ENCODE data around the gene MED25.

MED25 gene

DNA sequence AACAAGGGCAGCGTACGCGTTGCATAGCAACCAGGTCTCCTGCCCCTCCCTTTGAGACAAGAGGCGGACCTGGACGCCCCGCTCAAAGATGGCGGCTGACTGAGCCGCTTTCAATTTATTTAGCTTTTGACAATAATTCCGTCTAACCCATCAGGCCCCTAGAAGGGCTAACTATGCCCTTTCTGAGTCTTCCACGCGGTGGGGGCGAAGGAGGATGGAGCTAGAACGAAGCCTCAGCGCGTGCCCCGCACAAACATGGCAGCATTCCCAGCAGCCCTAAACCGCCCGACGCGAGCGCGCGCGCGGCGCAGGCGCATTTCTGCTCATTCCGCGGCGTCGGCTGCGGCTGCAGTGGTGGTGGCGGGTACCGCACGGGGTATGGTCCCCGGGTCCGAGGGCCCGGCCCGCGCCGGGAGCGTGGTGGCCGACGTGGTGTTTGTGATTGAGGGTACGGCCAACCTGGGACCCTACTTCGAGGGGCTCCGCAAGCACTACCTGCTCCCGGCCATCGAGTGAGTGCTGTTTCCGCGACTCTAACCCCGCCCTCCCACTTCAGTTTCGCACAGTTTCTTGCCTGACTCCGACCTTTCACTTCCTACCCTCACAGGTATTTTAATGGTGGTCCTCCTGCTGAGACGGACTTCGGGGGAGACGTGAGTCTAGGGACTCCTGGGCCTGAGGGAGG, at the start of gene MED25:
TSS of gene MED25 (plus strand) at position 326 of the 685 bp plus-strand sequence. CDS start at position 379, 53 bp downstream.
- DNase-seq (ENCODE audit: low spot score): peak; percentile 82

DNA sequence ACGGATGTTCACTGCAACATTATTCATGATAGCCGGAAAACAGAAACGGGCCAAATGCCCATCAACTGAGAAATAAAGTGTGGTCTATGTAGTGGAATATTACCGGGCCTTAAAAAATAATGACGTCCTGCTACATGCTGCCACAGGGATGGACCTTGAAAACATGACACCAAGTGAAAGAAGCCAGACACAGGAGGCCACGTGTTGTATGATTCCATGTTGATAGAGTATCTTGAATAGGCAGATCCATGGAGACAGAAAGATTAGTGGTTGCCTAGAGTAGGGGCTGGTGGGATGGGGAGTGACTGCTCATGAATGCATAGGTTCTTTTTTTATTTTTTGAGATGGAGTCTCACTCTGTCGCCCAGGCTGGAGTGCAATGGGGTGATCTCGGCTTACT, 47.6 kb upstream of the MED25 start:
- no peak for DNase-seq (ENCODE audit: low spot score)

DNA sequence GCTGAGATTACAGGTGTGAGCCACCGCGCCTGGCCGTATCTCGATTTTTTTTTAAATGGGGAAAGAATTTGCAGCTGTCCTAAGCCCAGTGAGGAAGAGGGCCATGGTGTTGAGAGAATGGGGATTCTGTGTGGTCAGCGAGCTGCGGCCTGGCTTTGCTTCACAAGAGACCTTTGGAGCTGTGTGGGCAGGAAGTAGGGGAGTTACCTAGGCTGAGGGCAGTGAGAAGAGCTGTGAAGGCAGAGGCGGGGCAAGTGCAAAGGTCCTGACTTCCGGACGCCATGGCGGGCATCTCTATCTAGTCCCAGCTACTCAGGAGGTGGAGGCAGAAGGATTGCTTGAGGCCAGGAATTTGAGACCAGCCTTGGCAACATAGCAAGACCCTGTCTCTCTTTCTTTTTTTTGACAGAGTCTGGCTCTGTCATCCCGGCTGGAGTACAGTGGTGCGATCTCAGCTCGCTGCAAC, 46.4 kb upstream of the MED25 start:
- no peak for DNase-seq (ENCODE audit: low spot score)

DNA sequence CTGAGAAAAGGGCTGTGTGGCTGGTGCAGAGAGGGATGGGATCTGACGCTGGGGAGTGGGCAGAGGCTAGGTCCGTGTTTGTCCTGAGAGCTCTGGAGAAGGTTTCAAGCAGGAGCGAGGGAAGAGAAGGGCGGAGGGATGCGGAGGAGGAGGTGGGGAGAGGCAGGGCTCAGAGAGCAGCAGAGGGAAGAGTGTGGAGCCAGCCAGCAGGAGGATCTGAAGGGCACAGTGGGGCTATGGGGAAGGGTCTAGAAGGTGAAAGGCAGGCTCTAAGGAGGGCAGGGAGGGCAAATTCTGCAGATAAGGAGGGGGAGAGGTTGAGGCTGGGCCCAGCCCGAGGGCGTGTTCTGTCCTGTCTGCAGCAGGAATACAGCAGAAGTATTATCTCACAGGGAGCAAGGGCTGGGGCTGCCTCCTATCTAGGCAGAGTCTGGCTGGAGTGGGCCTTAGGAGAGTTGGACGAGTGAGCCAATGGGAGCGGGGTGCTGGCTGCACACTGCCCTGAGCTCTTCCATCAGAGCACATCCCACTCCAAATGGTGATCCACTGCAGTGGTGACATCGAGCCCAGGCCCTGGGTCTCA, 45.1 kb upstream of the MED25 start:
- DNase-seq (ENCODE audit: low spot score): no peak

DNA sequence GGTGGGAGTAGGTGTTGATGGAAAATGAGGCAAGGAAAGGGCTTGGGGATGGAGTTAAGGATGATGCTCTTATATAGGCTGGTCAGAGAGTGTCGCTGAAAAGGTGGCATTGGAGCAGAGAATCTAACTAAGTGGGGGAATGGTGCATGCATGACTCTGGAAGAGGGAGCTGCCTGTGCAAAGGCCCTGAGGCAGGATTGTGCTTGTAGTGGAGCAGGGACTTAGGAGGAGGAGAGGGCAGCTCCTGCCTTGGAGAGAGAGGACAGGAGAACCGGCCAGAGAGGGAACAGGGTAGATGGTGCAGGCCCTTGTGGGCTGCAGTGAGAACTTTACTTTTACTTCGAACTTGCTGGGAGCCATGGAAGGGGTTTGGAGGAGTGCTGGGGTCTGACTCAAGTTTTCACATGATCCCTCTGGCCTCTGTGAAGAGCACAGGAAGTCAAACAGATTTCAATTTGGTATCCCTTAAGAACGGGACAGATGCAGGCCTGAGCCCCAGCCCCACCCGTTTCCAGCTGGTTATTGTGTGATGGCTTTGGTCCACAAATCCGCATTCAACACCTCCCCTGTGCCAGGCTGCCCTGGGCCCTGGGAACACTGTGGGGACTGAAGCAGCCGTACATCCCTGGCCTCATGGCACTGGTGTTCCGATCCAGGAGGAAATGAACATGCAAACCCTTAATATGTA, 44.3 kb upstream of the MED25 start:
- DNase-seq (ENCODE audit: low spot score): no peak

DNA sequence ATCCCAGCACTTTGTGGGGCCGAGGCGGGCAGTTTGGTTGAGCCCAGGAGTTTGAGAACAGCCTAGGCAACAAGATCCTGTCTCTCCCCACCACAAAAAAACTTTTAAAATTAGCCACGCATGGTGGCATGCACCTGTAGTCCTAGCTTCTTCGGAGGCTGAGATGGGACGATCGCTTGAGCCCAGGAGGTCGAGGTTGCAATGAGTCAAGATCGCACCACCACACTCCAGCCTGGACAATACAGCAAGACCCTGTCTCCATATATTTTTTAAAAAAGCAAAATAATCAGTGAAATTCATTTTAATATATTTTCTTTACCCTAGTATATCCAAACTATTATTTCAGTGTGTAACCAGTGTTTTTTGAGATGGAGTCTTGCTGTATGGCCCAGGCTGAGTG, 43.1 kb upstream of the MED25 start:
- no peak for DNase-seq (ENCODE audit: low spot score)

DNA sequence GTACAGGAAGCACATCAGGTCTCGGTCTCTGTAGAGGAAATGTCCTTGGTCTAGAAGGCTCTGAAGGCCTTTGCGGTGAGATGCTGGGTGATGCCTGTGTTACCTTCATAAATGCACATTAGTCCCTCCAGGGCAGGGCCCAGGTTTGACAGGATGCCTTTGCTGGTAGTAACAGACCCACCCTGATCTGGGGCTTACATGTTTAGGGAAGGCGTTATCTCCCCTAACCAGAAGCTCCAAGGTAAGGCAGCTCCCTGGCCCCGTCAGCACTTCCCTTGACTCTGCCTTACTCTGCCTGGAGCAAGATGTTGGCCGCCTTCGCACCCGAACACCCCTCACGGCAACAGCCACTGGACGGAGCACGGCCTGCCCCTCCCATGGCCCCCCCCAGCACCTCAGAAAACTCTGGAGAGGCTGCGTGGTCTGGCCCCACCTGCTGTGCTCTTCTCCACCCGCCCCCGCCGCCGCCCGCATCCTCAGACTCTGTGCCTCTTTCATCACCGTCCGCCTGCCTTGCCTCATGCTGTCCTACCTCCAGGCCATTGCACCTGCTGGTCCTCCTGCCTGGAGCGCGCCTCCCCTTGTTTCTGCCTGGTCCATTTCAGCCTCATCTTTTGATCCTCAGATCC, 42.2 kb upstream of the MED25 start:
- DNase-seq (ENCODE audit: low spot score): no peak

DNA sequence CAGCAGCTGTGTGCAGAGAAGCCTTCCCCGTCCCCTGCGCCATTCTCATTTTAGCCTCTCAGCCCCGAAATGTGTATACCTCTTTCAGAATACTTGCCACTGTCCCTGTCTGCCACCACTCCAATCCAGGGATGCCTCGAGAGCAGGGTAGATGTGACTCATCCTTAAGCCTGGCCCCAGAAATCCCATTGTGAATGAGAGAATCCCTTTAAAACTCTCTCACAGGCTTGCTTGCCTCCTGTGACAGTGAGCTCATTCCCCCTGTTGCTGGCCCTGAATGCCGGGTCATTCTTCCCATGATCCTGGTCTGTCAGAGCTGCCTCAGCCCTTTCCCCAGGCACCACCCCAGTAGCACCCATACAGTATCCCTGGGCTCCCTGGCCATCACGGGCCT, 41.7 kb upstream of the MED25 start:
- DNase-seq (ENCODE audit: low spot score): no peak

DNA sequence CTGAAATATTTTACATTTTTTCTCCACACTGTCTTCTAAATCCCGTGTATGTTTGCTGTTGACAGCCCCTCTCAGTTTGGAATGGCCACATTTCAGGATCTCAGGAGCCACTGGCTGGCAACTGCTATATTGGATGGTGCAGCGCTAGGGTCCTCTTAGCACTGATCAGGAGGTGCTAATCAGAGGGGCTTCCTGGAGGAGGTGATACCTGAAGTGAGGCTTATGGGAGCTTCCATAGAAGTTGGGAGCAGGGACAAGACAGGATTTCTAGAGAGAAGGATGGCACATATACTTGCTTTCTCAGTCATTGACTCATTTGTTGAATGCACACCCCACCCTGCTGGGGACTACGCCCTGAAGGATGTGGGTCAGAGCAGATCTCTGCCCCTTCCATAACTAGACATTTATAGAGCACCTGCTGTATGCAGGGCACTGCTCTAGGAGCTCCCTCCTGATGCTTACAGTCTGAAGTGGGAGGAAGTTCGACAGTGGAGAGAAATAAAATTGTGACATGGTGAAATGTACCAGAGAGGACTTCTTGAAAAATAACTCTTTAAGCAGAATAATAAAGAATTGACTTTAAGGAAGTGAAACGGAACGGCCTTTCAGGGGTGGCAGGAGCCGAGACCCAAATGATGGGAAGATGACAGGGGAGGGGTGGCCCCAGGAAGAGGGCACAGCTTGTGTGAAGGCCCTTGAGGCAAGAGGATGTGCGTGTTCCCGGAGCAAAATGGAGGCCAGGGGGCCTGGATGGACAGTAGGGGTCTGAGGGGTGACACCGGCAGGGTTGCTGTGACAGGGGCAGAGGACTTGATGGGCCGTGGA, 38.1 kb upstream of the MED25 start:
- DNase-seq (ENCODE audit: low spot score): no peak

DNA sequence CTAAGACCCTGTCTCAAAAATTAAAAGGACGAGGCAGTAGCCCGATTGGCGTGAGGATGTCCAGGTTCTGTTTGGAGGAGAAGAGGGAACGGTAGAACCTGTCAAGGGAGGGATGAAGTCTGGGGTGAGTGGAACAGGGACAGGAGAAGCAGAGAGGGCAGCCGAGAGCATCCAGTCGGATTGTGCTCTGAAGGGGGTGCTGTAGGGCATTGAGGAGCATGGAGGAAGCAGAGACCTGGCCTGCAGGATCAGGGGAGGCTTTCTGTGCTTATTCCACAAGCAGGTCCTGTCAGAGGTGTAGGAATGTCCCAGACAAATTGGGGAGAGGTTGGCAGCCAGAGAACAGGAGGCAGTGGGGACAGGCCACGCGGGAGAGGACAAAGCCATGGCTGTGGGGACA, 37.2 kb upstream of the MED25 start:
- no peak for DNase-seq (ENCODE audit: low spot score)

DNA sequence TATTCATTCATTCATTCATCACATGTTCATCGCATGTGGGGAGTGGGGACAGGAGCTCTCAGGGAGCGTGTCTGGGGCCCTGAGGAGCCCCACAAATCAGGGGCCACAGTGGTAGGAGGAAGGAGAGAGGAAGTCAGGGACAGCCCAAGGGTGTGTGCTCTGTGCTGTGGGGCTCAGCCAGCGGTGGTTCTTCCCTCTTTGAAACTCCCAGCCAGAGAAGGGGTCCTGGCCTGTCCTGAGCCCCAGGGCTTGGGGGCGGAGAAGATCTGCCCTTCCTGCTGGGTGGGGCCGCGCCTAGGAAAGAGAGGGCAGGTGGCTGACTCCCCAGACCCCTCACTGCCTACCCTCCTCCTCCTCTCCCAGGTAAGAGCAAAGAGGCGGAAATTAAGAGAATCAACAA, 36.7 kb upstream of the MED25 start:
- no peak for DNase-seq (ENCODE audit: low spot score)

DNA sequence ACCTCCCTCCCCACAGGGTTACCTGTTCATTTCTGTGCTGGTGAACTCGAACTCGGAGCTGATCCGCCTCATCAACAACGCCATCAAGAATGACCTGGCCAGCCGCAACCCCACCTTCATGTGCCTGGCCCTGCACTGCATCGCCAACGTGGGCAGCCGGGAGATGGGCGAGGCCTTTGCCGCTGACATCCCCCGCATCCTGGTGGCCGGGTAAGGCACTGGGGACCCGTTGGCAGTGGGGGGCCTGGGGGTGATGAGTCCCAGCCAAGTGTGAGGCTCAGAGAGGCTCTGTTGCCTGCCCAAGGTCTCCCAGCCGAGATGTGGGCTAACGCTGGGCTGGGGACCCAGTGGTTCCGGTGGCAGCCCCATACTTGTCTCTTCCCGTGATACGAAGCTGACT, 35.6 kb upstream of the MED25 start:
- no peak for DNase-seq (ENCODE audit: low spot score)

DNA sequence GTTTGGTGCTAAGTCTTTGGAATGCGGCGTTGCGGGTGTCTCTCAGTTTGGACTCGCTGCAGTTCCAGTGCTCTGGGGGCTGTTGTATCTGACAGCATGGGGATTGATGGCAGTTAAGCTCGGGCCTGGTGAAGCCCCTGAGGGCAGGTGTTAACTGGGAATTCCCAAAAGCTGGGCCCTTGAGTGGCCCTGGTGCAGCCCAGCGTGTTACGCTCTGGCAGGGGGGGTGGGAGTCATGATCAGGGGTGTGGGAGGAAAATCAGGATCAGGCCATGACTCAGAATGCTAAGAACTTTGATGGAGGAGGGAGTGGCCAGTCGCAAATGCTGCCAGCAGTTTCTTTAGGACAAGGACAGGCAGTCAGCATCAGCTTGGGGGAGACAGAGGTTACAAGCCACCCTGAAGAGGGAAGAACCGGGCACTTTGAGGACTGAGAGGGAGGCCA, 31.7 kb upstream of the MED25 start:
- DNase-seq (ENCODE audit: low spot score): no peak

DNA sequence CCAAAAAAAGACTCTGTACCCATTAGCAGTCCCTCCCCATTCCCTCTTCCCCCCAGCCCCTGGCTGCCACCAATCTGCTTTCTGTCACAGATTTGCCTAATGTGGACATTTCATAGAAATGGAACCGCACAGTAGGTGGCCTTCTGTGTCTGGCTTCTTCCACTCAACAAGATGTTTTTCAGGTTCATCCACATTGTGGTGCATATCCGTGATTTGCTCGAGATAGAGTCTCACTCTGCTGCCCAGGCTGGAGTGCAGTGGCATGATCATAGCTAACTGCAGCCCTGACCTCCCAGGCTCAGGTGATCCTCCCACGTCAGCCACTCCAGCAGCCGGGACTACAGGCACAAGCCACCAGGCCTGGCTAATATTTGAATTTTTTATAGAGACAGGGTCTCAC, 30.3 kb upstream of the MED25 start:
- DNase-seq (ENCODE audit: low spot score): no peak

DNA sequence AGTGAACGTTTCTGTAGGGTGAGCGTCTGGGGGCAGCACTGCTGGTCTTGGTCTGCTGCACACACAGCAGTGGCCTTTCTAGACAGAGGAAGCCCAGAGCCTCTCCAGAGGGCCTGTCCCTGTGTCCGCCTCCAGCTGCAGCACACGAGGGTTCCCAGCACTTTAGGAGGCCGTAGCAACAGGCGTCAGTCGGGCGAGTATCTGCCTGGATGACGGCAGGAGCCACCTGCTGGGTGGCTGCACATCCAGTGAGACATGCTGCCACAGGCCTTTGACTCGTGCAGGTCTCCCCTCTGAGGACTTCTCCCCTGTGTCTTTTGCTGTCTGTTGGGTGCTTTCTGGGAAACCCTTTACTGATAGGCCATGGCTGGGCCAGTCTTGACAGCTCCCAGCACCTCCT, 29.2 kb upstream of the MED25 start:
- DNase-seq (ENCODE audit: low spot score): no peak

DNA sequence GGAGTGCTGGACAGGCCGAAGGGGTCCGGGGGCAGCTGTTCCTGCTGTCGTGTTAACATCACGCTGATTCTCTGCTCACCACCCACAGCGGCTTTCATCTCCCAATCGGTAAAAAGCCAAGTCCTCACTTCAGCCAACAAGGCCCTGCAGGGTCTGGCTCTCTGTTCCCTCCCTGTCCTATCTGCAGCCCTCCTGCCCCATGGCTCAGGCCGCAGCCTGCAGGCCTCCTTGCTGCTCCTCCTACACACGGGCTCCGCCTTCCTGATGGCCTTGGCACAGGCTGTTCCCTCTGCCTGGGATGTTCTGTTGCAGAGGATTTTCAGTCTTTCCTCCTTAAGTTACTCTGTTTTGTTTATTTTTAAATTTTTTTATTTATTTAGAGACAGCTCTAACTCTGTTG, 27.2 kb upstream of the MED25 start:
- no peak for DNase-seq (ENCODE audit: low spot score)

DNA sequence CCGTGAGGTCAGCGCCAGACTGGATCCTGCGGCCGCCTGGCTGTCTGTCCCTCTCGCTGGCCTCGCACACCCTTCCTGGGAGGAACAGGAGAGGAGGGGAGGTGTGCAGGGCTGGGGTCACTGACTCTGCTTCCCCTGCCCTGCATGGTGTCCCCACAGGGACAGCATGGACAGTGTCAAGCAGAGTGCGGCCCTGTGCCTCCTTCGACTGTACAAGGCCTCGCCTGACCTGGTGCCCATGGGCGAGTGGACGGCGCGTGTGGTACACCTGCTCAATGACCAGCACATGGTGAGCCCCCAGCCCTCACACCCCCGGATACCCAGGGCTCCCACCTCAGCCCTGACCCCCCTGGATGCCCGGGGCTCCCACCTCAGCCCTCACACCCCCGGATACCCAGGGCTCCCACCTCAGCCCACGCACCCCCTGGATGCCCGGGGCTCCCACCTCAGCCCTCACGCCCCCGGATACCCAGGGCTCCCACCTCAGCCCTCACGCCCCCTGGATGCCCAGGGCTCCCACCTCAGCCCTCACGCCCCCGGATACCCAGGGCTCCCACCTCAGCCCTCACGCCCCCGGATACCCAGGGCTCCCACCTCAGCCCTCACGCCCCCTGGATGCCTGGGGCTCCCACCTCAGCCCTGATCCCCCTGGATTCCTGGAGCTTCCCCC, 26.2 kb upstream of the MED25 start:
- DNase-seq (ENCODE audit: low spot score): no peak

DNA sequence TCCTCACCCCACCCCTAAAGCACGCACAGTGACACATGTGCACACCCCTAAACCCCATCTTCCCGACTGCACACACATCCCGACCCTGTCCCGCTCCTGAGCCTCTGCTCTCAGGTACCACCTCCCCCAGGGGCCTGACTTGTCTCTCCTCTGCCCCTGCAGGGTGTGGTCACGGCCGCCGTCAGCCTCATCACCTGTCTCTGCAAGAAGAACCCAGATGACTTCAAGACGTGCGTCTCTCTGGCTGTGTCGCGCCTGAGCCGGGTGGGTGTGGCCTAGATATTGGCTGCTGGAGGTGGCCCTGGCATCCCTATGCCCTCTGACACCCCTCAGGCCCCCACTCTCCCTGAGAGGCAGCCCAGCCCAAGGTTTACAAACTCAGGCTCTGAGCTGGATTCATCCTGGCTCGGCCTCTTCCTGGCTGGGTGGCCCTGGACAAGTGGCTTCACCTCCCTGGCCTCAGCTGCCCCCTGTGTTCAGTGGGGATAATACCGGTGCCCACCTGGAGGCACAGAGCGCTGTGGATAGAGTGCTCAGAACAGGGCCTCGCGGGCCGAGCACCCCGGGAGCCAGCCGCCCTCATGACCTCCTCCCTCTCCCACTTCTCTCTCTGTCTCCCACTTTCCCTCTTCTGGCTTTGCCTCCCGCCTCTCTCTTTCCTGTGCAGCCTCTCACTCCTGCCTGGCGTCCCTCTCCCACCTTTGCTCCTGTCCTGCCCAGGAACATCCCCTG, 25.1 kb upstream of the MED25 start:
- DNase-seq (ENCODE audit: low spot score): no peak

DNA sequence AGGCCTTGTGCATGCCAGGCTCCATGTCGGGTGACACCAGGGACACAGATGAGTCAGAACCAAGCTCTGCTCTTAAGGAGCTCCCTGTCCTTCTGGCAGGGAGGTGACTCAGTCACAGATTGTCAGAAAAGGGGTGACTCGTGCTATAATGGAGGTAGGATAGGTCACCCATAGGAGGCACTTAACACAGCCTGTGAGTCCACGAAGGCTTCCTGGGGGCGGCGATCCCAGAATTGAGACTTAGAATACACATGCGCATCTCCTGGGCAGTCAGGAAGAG, 24.6 kb upstream of the MED25 start:
- no peak for DNase-seq (ENCODE audit: low spot score)

DNA sequence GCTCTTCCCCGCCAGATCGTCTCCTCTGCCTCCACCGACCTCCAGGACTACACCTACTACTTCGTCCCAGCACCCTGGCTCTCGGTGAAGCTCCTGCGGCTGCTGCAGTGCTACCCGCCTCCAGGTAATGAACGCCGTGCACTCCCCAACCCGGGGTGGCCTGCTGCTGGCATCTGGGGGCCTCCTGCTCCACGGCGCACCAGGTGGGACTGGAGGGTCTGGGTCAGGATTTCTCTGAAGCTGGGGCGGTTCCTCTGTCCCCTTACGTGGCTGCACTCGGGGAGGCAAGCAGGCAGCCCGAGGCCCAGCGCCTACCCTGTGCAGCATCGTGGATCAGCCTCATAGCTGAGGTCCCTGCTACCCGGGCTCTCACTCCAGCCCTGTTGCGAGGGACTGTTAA, 22.5 kb upstream of the MED25 start:
- DNase-seq (ENCODE audit: low spot score): no peak

DNA sequence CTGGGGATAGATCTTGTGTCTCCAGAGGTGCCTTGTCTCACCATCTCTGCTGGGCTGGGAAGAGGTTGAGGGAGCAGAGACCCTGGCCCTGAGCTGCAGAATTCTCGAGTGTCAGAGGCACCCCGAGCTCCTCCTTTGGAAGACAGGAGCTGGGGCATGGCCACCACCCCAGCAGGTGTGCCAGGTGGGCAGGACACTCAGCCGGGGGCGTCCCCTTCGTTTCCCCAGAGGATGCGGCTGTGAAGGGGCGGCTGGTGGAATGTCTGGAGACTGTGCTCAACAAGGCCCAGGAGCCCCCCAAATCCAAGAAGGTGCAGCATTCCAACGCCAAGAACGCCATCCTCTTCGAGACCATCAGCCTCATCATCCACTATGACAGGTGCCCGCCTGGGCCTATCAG, 19.5 kb upstream of the MED25 start:
- DNase-seq (ENCODE audit: low spot score): no peak

Data from CD4-positive, alpha-beta T cell treated with Interleukin-6 at 100 ng/mL for 8 hours (primary cell).